Thoracic aorta (tissue), 2 donors: ENCODE measurements around the gene TNN. TPM values are rescaled to one million over a fixed set of nuclear protein-coding genes. Genes with fewer than 3 reads are reported as not detected.

Experiments
- ATAC-seq: fragments of 150-250 bp; one replicate; pipeline ENCODE4 v1.8.0; 2017; ENCODE audit warnings: low read depth; ENCODE audit not compliant: insufficient number of reproducible peaks, low FRiP score
- DNase-seq: peaks from one replicate; pipeline ENCODE4 v3.0.0-alpha.2; 2020; ENCODE audit warnings: low spot score
- H3K27ac ChIP-seq, 2 donors: fragments of 200-600 bp; sonication (generic); 1 replicate in 1 of 2; 2 replicates in 1 of 2; pipeline ENCODE4 v1.5.1; 2016; ENCODE audit warnings: mild to moderate bottlenecking in 2 of 2, moderate library complexity in 2 of 2
- H3K27me3 ChIP-seq: fragments of 200-600 bp; sonication (generic); replicated peaks from 2 replicates; pipeline ENCODE4 v1.6.0; 2016; ENCODE audit warnings: mild to moderate bottlenecking; ENCODE audit not compliant: insufficient read depth
- H3K36me3 ChIP-seq: fragments of 200-600 bp; sonication (generic); one replicate; pipeline ENCODE4 v1.5.1; 2016
- H3K4me1 ChIP-seq, 2 donors: fragments of 200-600 bp; sonication (generic); 1 replicate in 1 of 2; 2 replicates in 1 of 2; pipeline versions ENCODE4 v1.5.1 to v1.6.0; 2016; ENCODE audit warnings: low read depth in 2 of 2, mild to moderate bottlenecking in 1 of 2; ENCODE audit not compliant: control insufficient read depth in 1 of 2
- H3K4me3 ChIP-seq: fragments of 200-600 bp; sonication (generic); 2 replicates; pipeline ENCODE4 v1.5.1; 2016; ENCODE audit warnings: mild to moderate bottlenecking
- H3K9me3 ChIP-seq: fragments of 200-600 bp; sonication (generic); 2 replicates; pipeline ENCODE4 v1.5.1; 2016
- CTCF ChIP-seq: fragments of 200-600 bp; sonication (generic); IDR thresholded peaks from one replicate; pipeline ENCODE4 v1.5.1; 2019; ENCODE audit warnings: antibody characterized with exemption
- total RNA-seq, 2 donors: library from RNA; depleted of rRNA; stranded (reverse); fragments of >200 nt; gene quantifications; one replicate each; pipeline versions ENCODE4 v1.1.0 to v1.2.3, GENCODE V29; 2016

Gene TNN
- total RNA-seq, 2 donors from 2014 or later = not detected

- H3K9me3 ChIP-seq = no peaks in the 10 kb centered on the region
- H3K27ac ChIP-seq = no peak overlapping the region
- H3K4me1 ChIP-seq = peaks cover 0 to 3% of the 10 kb centered on the region in 2 donors
- ATAC-seq (no peak), DNase-seq (no peak)
- TF ChIP-seq CTCF = no peak
- H3K4me3 ChIP-seq = no peak overlapping the region
- H3K36me3 ChIP-seq = no peaks in the 10 kb centered on the region
- H3K27me3 ChIP-seq = no peaks in the 10 kb centered on the region
Observed at GRCh38 chr1:175138579-175138978, 70.9 kb downstream of the TNN start.

DNA sequence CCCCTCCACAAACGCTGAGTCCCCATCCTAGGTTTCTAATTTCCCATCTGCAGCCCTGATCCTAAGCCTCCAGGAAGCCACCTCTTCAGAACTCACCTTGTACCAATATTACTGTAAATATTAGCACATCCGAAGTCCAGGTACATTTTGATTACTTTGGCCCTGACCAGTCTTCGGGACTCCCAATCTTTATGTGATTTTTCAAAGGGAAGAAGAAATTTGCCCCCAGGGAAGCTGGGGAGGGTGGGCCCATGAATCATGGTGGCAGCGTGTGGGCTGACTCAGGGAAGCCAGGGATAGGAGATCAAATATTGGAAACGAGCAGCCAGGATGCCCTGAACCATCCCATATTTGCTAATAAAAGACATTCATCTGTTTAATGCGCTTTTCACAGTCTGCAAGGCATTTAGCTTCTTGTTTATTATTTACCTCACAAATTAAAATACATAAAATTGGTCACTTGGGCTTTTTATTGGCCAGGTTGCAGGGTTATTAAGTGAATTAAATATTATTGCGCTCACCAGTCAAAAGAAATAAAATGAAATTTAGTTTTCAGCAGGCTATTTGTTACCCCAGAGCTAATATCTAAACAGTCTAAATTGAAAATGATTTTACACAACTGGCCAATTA is 78.4 kb downstream of the TNN start:
- ATAC-seq (no peak), DNase-seq (no peak)
- H3K4me3 ChIP-seq = no peak overlapping the region
- H3K9me3 ChIP-seq = no peaks in the 10 kb centered on the region
- H3K27ac ChIP-seq = no peak overlapping the region
- H3K4me1 ChIP-seq = no peaks in the 10 kb centered on the region
- no peaks in the 10 kb centered on the region for H3K27me3 ChIP-seq
- no peak for TF ChIP-seq CTCF
- no peaks in the 10 kb centered on the region for H3K36me3 ChIP-seq

GRCh38 chr1:175146529-175147213 is 79.0 kb downstream of the TNN start:
- no peaks in the 10 kb centered on the region for H3K9me3 ChIP-seq
- DNase-seq = no peak
- ATAC-seq = peak; percentile 66
- H3K27me3 ChIP-seq = no peaks in the 10 kb centered on the region
- no peak overlapping the region for H3K4me3 ChIP-seq
- no peak overlapping the region for H3K27ac ChIP-seq
- H3K4me1 ChIP-seq = no peaks in the 10 kb centered on the region
- peak; percentile 71 for TF ChIP-seq CTCF
- H3K36me3 ChIP-seq = no peaks in the 10 kb centered on the region

DNA sequence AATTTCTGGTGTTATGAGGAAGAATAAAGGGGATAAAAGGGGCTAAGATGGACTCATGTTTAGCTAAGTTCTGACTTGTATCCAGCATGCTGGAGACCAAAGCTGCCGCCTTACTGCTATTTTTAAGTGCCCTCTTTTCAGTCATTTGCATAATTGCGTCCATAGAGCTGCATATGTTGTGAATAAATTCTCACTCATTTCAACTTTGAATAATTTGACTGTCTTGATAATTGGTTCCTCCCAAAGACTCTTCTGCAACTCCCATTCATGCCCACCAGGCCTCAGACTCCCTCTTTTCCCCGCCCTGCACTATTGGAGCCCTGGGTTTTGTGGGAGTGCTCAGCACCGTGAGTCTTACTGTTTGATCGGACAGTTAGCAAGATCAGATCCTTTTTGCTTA is 79.9 kb downstream of the TNN start:
- Histone ChIP-seq H3K36me3 (no peaks in the 10 kb centered on the region), H3K27me3 (no peaks in the 10 kb centered on the region), H3K4me1 (no peaks in the 10 kb centered on the region), H3K4me3 (no peak overlapping the region), H3K9me3 (no peaks in the 10 kb centered on the region), H3K27ac (no peak overlapping the region)
- no peak for ATAC-seq
- no peak for TF ChIP-seq CTCF
- DNase-seq = no peak

DNA sequence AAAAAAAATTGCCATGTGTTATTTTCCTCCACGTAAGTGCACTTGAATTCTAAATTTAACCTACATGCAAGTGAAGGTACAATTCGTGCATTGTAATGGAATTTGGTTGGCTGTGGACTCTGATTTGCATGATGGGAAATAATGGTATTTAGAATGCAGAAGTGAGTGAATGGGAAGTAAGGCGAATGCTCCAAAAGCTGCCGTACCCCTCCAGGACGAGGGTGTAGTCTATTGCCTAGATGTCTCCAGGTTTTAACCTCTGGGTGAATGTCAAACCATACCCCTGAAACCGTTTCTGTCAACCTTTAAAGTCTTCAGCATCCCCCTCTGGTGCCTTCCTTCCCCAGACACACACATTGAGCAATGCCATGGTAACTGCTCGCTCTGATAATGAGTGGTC is 80.4 kb downstream of the TNN start:
- TF ChIP-seq CTCF = no peak
- no peak for ATAC-seq
- no peak overlapping the region for H3K27ac ChIP-seq

More for the DNA sequence above, 80.4 kb downstream of the TNN start:
- Histone ChIP-seq H3K9me3 (no peaks in the 10 kb centered on the region), H3K4me3 (no peak overlapping the region), H3K27me3 (no peaks in the 10 kb centered on the region), H3K36me3 (no peaks in the 10 kb centered on the region), H3K4me1 (no peaks in the 10 kb centered on the region)
- no peak for DNase-seq
